Measurements from ENCODE around the gene SORCS3.

DNA sequence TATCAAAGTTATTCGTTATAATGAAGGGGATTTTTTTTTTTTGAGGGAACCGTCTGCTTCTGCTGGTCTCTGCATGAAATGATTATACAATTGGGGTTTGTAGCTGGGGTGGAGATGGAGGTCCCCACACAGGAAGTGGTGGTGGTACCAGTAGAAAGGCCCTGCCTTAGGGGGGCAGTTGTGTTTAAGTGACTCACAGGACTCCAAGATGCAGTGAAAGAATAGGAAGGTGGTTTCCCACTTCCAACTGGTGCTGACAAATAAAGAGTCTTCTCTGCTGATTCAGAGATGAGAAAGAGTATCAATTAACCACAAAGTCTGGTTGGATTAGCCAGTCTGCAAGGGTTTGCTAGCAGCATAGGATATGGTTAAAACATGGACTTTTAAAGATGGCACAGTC, 376.0 kb downstream of the SORCS3 start:
- no peak for TF ChIP-seq JUN (CRISPR knock-in tag; IDR thresholded peaks at IDR 0.05)
- TF ChIP-seq, protein P1, sequence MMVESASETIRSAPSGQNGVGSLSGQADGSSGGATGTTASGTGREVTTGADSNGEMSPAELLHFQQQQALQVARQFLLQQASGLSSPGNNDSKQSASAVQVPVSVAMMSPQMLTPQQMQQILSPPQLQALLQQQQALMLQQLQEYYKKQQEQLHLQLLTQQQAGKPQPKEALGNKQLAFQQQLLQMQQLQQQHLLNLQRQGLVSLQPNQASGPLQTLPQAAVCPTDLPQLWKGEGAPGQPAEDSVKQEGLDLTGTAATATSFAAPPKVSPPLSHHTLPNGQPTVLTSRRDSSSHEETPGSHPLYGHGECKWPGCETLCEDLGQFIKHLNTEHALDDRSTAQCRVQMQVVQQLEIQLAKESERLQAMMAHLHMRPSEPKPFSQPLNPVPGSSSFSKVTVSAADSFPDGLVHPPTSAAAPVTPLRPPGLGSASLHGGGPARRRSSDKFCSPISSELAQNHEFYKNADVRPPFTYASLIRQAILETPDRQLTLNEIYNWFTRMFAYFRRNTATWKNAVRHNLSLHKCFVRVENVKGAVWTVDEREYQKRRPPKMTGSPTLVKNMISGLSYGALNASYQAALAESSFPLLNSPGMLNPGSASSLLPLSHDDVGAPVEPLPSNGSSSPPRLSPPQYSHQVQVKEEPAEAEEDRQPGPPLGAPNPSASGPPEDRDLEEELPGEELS (CRISPR knock-in tag; IDR thresholded peaks at IDR 0.05) = no peak
- TF ChIP-seq, protein P2, sequence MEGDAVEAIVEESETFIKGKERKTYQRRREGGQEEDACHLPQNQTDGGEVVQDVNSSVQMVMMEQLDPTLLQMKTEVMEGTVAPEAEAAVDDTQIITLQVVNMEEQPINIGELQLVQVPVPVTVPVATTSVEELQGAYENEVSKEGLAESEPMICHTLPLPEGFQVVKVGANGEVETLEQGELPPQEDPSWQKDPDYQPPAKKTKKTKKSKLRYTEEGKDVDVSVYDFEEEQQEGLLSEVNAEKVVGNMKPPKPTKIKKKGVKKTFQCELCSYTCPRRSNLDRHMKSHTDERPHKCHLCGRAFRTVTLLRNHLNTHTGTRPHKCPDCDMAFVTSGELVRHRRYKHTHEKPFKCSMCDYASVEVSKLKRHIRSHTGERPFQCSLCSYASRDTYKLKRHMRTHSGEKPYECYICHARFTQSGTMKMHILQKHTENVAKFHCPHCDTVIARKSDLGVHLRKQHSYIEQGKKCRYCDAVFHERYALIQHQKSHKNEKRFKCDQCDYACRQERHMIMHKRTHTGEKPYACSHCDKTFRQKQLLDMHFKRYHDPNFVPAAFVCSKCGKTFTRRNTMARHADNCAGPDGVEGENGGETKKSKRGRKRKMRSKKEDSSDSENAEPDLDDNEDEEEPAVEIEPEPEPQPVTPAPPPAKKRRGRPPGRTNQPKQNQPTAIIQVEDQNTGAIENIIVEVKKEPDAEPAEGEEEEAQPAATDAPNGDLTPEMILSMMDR (IDR thresholded peaks at IDR 0.05) = no peak
- TF ChIP-seq, protein P3, sequence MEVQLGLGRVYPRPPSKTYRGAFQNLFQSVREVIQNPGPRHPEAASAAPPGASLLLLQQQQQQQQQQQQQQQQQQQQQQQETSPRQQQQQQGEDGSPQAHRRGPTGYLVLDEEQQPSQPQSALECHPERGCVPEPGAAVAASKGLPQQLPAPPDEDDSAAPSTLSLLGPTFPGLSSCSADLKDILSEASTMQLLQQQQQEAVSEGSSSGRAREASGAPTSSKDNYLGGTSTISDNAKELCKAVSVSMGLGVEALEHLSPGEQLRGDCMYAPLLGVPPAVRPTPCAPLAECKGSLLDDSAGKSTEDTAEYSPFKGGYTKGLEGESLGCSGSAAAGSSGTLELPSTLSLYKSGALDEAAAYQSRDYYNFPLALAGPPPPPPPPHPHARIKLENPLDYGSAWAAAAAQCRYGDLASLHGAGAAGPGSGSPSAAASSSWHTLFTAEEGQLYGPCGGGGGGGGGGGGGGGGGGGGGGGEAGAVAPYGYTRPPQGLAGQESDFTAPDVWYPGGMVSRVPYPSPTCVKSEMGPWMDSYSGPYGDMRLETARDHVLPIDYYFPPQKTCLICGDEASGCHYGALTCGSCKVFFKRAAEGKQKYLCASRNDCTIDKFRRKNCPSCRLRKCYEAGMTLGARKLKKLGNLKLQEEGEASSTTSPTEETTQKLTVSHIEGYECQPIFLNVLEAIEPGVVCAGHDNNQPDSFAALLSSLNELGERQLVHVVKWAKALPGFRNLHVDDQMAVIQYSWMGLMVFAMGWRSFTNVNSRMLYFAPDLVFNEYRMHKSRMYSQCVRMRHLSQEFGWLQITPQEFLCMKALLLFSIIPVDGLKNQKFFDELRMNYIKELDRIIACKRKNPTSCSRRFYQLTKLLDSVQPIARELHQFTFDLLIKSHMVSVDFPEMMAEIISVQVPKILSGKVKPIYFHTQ (CRISPR knock-in tag; IDR thresholded peaks at IDR 0.05) = no peak
- TF ChIP-seq GTF2I (CRISPR knock-in tag; conservative IDR thresholded peaks at IDR 0.05) = no peak
- TF ChIP-seq, protein P4, sequence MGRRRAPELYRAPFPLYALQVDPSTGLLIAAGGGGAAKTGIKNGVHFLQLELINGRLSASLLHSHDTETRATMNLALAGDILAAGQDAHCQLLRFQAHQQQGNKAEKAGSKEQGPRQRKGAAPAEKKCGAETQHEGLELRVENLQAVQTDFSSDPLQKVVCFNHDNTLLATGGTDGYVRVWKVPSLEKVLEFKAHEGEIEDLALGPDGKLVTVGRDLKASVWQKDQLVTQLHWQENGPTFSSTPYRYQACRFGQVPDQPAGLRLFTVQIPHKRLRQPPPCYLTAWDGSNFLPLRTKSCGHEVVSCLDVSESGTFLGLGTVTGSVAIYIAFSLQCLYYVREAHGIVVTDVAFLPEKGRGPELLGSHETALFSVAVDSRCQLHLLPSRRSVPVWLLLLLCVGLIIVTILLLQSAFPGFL (CRISPR knock-in tag; IDR thresholded peaks at IDR 0.05; ENCODE audit: borderline replicate concordance) = no peak
- TF ChIP-seq FOXK1 (CRISPR knock-in tag; IDR thresholded peaks at IDR 0.05) = no peak
- no peak for TF ChIP-seq ZNF138 (CRISPR knock-in tag; conservative IDR thresholded peaks at IDR 0.05)
- no peak for TF ChIP-seq CREM (CRISPR knock-in tag; IDR thresholded peaks at IDR 0.05)

Data from WTC11 (cell line).